Hippocampal formation (tissue), 2 donors: ENCODE results near the gene PRKCD.

Experiments
- DNase-seq, 2 donors: peaks; one replicate each; lab custom pipeline; 2025; lab: John Stamatoyannopoulos, UW

The PRKCD gene

DNA sequence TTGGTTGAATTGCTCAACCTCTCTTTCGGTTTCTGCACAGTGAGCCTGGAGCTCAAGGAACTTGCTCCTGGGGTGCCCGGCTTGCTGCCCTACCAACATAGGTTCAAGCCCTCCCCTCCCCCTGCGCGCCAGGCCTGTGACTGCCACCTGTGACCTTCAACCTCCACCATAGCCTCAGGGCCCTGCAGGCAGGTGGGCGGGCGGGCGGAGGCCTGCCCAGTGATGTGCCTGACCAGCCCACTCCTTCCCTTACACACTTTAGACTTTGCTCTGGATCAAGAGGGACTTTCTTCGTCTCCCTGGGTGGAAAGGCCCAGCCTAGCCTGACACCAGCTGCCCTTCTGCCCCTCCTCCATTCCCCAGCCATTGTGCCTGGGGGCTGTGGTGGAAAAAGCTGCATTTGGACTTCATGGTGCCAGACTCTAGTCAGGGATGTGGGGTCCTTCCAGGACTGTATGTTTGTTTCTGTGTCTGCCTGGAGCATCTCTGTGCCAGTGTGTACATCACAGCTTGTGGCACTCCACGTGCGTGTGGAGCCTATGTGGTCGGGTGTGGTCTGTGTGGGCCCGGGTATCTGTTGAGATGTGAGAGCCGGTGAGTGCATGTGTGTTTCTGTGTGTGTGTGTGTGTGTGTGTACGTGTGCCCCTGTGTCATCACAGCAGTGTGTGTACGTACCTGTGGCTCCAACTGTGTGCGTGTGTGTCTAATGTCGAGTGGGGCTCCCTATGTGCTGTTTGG lies 9.5 kb downstream of the PRKCD start:
- no peak for DNase-seq

DNA sequence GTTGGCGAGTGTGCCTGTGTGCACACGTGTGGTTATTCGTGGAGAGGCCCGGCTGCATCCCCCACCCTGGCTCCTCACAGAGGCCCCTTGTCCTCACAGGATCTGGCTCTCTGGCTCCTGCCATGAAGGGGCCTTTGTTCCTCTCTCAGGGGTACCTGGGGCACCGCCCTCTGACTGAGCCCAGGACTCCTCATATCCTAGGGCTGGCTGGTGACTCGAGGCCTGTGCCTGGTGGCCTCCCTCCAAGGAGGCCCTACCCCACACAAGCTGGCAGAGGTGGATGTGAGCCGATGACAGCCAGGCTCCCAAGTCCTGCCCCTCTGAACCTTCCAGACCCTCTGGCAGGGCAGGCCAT lies 10.0 kb downstream of the PRKCD start:
- no peak for DNase-seq

DNA sequence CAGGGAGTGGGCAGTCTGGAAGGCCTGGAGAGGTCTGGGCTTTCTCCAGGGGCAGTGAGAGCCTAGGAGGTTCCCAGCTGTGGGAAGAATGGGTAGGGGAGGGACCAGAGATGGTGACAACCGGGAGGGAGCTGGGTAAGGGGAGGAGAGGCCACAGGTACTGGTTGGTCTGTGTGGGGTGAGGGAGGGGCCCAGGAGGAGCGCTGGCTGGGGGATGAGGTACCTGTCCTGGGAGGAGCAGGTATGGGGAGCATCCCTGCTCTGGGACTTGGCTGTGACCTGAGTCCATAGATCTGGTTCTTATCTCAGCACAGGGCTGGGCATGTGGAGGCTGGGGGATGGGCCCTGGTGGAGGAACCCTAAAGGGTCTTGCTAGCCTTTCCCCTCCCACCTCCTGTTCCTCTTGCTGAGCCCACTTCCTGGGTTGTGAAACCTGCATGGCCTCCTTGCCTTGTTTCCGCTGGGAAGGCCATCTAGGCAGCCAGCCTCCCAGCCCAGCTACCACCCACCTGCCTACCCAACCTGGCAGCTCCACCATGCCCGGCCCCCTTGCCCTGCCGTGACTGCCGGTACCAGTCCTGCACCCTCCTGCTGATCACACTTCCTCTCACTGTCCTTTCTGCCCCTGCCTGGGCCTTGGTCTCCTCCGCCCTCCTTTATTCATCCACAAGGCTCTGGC lies 11.0 kb downstream of the PRKCD start:
- DNase-seq, result no peak

DNA sequence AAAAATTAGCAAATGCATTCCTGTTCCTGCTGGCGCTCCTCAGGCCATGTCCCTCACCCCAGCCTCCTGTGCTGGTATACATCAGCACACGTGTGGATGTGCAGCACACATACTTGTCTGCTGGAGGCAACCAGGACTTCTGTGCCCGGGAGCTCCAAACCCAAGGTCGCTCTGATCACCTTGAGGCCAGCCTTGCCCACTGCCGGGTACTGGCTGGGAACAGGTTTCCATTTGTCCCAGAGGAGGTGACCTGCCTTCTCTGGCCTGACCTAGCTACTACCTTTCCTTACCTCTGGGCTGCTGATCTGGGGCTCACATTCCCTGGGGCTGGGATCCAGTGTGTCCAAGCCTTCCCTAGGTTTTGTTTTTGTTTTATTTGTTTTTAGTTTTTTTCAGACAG lies 12.1 kb downstream of the PRKCD start:
- DNase-seq, result no peak

DNA sequence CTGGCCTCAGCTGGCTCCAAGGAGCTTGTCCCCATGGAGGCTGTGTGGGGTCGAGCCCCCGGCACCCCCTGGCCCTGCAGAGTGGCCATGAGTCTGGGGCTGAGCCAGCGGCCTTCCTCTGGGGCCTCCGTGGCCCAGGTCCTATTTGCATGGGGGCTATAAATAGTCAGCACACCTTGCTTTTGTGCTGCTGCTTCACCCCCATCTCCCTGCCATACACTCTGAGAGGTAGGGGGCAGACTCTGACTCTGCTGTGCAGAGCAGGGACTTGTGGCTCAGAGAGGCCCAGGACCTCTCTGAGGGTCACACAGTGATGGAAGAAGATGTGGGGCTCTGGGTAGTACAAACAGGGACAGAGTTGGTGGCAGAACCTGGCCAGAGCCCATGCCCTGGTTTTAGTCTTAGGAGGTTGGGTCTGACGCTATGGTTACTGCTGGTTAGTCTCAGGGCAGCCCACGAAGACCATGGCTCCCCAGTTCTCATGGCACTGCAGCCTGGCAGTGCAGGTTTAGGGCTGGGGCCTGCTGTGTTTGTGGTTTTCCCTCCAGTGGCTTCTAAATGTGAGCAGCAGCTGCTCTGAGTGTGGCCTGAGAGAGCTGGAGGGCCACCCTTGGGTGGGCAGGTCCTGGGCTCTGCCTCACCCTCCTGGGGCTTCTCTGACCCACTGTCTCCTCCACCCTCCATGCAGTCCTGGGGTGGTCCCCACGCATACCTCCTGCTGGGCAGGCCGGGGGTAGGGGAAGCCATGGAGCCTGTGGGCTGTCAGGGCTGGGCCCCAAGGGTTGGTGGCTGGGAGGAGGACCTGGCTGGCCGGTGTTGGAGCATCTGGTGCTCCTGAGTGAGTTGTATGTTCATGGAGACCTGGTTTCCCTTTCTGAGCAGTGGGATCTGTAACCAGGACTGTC lies 13.6 kb downstream of the PRKCD start:
- DNase-seq, result no peak

DNA sequence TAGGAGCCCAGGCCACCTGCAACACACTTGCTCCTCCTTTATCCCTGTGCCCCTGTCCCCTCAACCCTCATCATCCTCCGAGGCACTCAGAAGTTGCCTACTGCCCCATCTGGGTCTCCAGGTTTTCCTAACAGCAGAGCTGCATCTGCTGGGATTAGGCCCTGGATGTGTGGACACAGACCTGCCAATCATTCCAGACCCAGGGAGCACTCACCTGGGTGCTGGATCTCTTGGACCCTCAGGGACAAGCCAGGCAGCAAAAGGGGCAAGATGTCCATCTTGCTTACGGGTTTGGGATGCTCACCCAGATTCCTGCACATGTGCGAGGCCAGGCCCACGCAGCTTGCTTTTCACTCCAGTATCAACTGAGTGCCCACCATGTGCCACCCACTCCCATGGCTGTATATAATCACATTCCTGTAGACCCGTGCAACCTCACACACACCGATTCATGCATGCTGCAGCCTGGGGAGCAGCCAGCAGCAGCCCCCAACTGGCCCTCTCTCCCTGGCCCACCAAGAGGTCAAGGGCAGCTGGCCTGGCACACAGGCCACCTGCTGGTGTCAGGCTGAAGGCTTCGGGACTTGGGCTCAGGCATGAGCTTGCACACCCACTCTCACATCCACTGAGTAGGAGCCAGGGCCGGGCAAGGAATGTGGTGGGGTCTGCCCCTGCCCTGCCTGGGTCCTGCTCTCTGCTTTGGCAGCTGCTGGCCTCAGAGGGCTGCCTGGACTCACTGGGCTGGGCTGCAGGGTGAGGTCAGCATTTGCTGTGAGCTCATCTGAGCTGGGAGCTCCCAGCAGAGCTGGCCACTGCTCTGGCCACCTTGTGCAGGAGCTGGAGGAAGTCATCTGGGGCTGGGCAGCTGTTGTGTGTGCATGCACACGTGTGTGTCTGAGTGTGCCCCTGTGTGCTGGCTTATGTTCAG lies 14.9 kb downstream of the PRKCD start:
- DNase-seq, result no peak

DNA sequence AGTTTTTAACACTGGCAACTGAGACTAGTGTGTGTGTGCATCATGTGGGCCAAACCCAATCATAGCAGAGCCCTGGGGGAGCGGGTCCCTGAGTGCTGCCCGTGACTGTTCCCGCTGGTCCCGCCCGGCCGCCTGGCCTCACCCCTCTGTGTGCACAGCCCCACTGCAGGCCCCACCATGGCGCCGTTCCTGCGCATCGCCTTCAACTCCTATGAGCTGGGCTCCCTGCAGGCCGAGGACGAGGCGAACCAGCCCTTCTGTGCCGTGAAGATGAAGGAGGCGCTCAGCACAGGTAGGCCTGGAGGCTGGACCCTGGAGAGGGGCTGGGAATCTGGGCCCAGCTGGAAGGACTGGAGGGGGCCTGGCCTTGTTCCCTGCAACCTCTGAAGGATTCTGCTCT lies 17.2 kb downstream of the PRKCD start:
- no peak for DNase-seq

DNA sequence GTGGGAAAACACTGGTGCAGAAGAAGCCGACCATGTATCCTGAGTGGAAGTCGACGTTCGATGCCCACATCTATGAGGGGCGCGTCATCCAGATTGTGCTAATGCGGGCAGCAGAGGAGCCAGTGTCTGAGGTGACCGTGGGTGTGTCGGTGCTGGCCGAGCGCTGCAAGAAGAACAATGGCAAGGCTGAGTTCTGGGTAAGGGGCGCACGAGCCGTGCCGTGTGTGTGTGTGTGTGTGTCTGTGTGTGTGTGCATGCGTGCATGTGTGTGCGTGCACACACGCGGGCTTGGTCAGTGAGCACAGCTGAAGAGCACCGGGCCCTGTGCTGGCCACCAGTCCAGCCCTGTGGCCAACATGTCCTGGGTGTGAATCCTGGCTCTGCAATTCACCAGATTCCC lies 18.6 kb downstream of the PRKCD start:
- DNase-seq, result no peak

DNA sequence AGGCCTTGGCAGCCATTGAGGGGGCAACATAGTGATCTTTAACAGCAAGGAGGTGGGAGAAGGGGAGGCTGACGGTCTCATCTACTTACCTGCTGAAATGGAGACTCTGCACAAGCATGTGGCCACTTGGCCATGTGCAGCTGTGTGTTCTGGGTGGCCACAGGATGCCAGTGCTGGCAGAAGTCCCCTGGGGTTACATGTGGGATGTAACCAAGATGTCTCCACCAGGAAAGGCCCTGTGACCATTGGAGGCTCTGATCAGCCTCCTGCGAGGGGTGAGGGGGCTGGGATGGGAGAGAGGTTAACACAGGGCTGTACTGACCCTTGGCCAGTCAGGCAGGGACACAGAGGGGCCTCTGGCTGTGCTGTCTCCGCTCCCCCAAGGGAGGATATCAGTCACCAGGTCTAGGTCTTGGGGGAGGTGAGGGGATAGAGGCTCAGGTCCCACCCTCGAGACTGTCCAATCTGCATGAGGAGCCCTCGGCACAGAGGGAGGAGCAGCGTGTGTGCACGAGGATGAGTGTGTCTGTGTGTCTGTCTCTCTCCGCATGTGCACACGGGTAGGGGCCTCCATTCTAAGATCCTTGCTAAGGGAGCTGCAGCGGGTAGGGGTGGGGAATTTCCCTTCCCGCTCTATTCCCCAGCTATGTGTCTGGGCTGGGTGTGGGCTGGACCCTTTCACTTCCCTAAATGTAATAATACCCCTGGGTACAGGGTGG lies 19.5 kb downstream of the PRKCD start:
- DNase-seq, result peak in 1 of 2 donors; percentile 19

DNA sequence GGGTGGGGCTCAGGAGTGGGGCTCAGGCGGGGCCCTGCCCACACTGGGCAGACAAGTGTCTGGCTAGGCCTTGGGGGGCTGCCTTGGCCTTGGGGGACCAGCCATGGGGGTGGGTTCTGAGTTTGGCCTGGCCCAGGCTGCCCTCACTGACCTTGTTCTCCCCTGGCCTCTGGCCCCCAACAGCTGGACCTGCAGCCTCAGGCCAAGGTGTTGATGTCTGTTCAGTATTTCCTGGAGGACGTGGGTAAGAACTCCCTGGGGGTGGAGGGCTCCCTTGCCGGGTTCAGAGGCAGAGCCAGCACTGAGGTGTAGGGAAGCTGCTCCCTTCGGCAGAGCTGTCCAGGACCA lies 20.0 kb downstream of the PRKCD start:
- DNase-seq, result no peak

DNA sequence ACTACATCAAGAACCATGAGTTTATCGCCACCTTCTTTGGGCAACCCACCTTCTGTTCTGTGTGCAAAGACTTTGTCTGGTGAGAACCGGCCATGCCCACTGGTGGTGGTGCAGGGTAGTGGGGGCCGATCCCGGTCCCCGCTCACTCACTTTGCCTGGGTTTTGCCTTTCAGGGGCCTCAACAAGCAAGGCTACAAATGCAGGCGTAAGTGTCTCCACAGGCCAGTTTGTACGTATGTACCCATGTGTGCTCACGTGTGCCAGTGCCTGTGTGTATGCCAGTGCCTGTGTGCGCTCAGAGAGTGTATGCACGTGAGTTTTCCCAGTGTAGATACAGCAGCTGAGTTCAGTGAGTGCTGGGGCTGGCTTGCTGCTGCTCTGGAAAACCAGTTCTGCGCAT lies 20.5 kb downstream of the PRKCD start:
- no peak for DNase-seq

DNA sequence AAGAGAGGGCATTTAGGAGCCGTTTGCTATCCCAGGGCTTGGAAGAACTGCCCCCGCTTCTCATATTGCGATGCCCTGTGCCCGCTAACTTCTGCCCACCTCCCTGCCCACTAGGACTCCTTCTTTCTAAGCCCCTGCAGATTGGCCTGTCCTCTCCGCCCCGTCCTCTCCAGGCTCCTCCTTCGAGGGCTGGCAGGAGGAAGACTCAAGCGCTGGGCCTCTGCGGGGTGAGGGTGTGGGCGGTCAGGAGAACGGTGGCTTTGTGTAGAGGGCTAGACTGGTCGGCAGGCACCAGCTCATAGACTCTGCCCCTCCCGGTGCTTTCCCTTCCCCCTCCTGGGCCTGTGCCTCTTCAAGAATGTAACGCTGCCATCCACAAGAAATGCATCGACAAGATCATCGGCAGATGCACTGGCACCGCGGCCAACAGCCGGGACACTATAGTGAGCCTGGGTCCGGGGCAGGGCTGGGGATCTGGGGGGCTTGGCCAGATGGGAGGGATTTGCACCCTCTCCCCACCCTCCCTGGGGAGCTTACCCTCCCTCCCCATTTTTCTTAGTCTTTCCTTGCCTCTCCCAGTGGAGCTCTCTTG lies 21.9 kb downstream of the PRKCD start:
- no peak for DNase-seq

DNA sequence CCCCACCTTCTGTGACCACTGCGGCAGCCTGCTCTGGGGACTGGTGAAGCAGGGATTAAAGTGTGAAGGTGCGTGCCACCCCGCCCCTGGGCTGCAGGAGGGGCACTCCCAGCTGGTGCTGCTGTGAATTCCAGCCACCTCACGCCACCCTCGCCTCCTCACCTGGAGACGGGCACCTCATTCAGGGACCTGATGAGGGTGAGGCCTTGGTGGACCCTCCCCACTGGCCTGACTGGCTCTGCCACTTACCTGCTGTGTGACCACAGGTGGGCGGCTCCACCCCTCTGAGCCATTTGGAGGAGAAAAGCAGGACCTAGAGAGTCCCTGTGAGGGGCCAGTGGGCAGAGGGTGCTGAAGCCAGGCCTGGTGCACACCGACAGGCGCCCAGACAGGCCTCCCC lies 22.5 kb downstream of the PRKCD start:
- no peak for DNase-seq

DNA sequence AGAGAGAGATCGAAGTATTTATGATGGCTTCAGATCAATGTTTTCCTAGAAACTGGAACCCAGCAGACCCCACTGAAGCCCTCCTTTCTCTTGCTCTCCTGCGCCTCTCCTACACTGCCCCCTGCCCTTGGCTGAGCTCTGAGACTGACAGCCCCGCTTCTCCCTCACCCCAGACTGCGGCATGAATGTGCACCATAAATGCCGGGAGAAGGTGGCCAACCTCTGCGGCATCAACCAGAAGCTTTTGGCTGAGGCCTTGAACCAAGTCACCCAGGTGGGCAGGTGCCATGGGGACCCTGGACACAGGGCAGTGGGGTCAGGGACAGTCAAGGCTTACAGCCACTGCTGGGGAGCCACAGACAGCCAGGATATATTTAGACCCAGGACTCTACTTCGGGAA lies 23.7 kb downstream of the PRKCD start:
- DNase-seq, result no peak

DNA sequence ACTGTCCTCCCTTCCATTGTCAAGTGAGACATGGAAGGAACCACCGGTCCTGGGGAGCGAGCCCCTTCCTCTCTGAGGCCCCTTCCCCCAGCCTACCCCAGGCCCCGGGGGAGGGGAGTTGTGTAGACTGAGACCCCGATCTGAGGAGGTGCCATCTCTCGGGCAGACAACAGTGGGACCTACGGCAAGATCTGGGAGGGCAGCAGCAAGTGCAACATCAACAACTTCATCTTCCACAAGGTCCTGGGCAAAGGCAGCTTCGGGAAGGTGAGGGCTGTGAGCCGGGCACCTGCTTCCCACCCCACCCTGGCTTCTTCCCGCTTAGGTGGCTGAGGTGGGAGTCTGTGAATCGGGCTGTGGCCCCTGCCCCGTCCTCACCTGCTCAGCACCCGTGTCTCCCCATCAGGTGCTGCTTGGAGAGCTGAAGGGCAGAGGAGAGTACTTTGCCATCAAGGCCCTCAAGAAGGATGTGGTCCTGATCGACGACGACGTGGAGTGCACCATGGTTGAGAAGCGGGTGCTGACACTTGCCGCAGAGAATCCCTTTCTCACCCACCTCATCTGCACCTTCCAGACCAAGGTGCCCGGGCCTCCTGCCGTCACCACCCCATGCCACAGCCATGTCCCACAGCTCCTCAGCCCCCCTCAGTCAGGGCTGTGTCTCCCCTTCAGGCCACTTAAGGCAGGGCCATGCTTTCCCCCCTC lies 24.9 kb downstream of the PRKCD start:
- DNase-seq, result no peak

DNA sequence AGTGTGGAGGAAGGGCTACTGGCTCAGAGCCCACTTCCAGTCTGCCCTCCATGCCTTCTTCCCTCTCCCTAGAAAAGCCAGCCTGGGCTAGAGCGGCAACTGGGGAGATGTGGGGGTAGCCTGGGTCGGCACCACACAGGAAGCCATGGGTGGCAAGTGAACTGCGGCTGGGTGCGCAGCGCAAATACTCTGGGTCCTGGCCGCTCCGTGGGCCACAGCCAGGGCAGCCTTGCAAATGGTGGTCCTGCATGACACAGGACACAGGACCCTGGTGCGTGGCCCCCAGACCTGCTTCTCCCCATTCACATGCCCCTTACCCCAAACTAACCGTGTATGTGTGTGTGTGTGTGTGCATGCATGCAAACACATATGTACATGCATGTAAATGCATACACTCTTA lies 25.7 kb downstream of the PRKCD start:
- DNase-seq, result no peak

DNA sequence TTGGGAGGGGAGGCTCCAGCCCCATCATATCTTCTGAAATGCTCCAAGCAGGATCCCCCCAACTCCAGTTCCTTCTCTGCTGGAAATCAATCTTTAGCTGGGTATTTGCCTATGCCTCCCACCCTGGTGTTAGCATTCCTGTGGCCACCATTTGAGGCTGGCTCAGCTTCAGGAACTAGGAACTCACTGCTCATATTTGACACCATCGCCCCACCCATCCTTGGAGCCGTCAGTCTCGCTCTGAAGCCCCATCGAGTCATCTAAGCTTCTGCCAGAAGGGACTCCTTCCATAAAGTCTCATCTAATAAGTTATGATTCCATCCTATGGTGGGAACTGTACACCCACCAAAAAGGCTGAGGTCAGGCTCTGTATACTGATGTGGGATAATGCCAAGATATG lies 26.4 kb downstream of the PRKCD start:
- DNase-seq, result no peak

DNA sequence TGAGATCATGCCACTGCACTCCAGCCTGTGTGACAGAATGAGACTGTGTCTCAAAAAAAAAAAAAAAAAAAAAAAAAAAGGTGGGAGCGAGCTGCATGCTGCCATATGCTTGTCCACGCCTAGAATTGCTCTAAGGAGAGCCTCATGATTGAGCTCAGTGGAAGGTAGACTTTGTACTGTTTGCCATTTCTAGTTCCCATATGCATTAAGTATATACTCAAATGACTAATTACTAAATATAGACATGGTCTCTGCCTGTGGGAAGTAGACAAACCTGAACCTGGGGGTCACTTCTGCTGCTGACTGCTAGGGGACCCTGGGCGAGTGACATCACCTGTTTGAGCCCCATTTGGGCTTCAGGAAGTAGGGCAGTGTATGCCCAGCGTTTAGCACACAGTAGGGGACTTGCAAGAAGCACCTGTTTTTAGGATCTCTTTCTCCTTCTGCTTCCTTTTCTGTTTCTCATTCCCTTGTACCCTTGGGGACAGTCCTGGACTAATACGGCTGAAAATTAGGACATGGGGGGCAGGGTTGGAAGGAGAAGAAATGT lies 27.2 kb downstream of the PRKCD start:
- no peak for DNase-seq

DNA sequence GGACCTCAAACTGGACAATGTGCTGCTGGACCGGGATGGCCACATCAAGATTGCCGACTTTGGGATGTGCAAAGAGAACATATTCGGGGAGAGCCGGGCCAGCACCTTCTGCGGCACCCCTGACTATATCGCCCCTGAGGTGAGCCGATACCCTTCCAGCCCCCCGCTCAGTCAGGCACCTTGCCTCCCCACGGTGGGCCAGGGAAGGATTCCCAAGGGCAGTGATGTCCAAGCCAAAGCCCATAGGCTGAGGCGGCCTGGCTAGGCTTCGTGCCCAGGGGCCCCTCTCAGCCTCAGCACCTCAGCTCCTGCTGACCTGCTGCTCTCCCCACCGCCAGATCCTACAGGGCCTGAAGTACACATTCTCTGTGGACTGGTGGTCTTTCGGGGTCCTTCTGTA lies 27.7 kb downstream of the PRKCD start:
- no peak for DNase-seq

DNA sequence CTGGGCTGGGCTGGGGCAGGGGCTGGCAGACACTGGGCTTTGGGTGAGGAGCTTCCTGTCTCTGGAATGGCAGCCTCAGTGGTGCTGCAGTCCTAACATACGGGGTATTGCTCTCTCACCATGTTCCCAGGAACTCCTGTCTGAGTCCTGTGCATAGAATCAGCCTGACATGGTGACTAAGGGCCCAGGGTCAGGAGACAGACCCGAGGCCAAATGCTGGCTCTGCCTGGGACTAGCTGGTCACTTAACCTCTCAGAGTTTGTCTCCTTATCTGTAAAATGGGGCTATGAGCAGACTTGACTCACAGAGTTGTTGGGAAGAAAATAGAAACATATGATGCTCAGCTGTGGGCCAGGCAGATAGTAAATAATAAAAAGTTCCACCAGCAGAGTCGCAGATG lies 28.3 kb downstream of the PRKCD start:
- DNase-seq, result no peak
